Breast epithelium (tissue), 4 donors: ENCODE data around the gene C1QTNF6. TPM values are rescaled to one million over a fixed set of nuclear protein-coding genes. Genes with fewer than 3 reads are reported as not detected.

Source experiments
- DNase-seq, 2 donors: peaks; one replicate each; pipeline ENCODE4 v3.0.0-alpha.2; 2019; ENCODE audit warnings: low spot score in 2 of 2
- H3K27ac ChIP-seq, 2 donors: fragments of 200-600 bp; sonication (generic) in 1 of 2; one replicate each; pipeline ENCODE4 v1.5.1; 2016 to 2019; ENCODE audit warnings: mild to moderate bottlenecking in 1 of 2
- H3K27me3 ChIP-seq, 2 donors: fragments of 200-600 bp; sonication (generic) in 1 of 2; one replicate each; pipeline versions ENCODE4 v1.5.1 to v1.6.0; 2017 to 2019; ENCODE audit warnings: control low read depth in 1 of 2, mild to moderate bottlenecking in 1 of 2
- H3K36me3 ChIP-seq: fragments of 200-600 bp; one replicate; pipeline ENCODE4 v1.5.1; 2019
- H3K4me1 ChIP-seq, 2 donors: fragments of 200-600 bp; sonication (generic); one replicate each; pipeline ENCODE4 v1.5.1; 2016 to 2019; ENCODE audit warnings: control low read depth in 1 of 2
- H3K4me3 ChIP-seq, 3 donors: fragments of 200-600 bp; sonication (generic); 1 replicate in 2 of 3; 2 replicates in 1 of 3; pipeline ENCODE4 v1.5.1; 2016 to 2019; ENCODE audit warnings: mild to moderate bottlenecking in 3 of 3, moderate library complexity in 2 of 3
- H3K9me3 ChIP-seq, 2 donors: fragments of 200-600 bp; sonication (generic) in 1 of 2; one replicate each; pipeline ENCODE4 v1.5.1; 2016 to 2019; ENCODE audit warnings: control low read depth in 1 of 2
- CTCF ChIP-seq, 3 donors: fragments of 450-650 bp; IDR thresholded peaks; one replicate each; pipeline ENCODE4 v1.5.1; 2016 to 2017; ENCODE audit warnings: antibody characterized with exemption in 3 of 3, mild to moderate bottlenecking in 3 of 3, moderate library complexity in 3 of 3
- POLR2A ChIP-seq: fragments of 450-650 bp; IDR thresholded peaks from one replicate; pipeline ENCODE4 v1.6.1; 2016; ENCODE audit warnings: antibody characterized with exemption, mild to moderate bottlenecking, moderate library complexity
- POLR2AphosphoS5 ChIP-seq, 3 donors: sonication (generic); formaldehyde crosslinking; IDR thresholded peaks; one replicate each; pipeline ENCODE4 v1.6.1; 2017; ENCODE audit warnings: antibody characterized with exemption in 3 of 3
- intact Hi-C: fragments of 100-400 bp; cut with DNase I; formaldehyde crosslinking; loops from one replicate; pipeline ENCODE4 v1.15.1; 2023; ENCODE audit warnings: low total_unique reads
- total RNA-seq, 3 donors: library from RNA; depleted of rRNA; stranded (reverse); fragments of >200 nt; gene quantifications; one replicate each; pipeline ENCODE4 v1.1.0, GENCODE V29; 2016

The C1QTNF6 gene
- total RNA-seq, 3 donors from 2014 or later: 2.2 to 3.6 (median 3.5) TPM

- TF ChIP-seq CTCF (IDR thresholded peaks at IDR 0.05) (no peak), POLR2A (no peak), POLR2AphosphoS5 (IDR thresholded peaks at IDR 0.05) (peak; percentile 45 to 77 (median 61))
- H3K36me3 ChIP-seq: no peaks in the 10 kb centered on the region
- peaks cover 25 to 32% of the 10 kb centered on the region in 2 donors for H3K4me1 ChIP-seq
- H3K27ac ChIP-seq: peak overlapping the region; percentile 42 to 79
- H3K9me3 ChIP-seq: no peaks in the 10 kb centered on the region
- DNase-seq: peak; percentile 51 to 58
- no peaks in the 10 kb centered on the region for H3K27me3 ChIP-seq
- intact Hi-C loops: no loop called here
- peak overlapping the region in 1 of 3 donors; percentile 57 for H3K4me3 ChIP-seq
Measured at GRCh38 chr22:37176464-37177061, 11.5 kb downstream of the C1QTNF6 start.

- TF ChIP-seq POLR2A (no peak), POLR2AphosphoS5 (IDR thresholded peaks at IDR 0.05) (no peak), CTCF (IDR thresholded peaks at IDR 0.05) (no peak)
- H3K9me3 ChIP-seq: no peaks in the 10 kb centered on the region
- H3K36me3 ChIP-seq: no peaks in the 10 kb centered on the region
- H3K4me1 ChIP-seq: peaks cover 25 to 32% of the 10 kb centered on the region in 2 donors
- peak in 1 of 2 donors; percentile 22 for DNase-seq
- peak overlapping the region in 1 of 3 donors; percentile 57 for H3K4me3 ChIP-seq
- peak overlapping the region; percentile 42 to 79 for H3K27ac ChIP-seq
- no peaks in the 10 kb centered on the region for H3K27me3 ChIP-seq
- intact Hi-C loops: no loop called here
Measured at GRCh38 chr22:37175414-37176281, 12.4 kb downstream of the C1QTNF6 start.

GRCh38 chr22:37174964-37175363, 13.1 kb downstream of the C1QTNF6 start:
- no peaks in the 10 kb centered on the region for H3K27me3 ChIP-seq
- H3K27ac ChIP-seq: no peak overlapping the region
- no peak for DNase-seq
- no peak for TF ChIP-seq POLR2A
- TF ChIP-seq POLR2AphosphoS5 (IDR thresholded peaks at IDR 0.05): no peak
- no peak for TF ChIP-seq CTCF (IDR thresholded peaks at IDR 0.05)
- H3K36me3 ChIP-seq: no peaks in the 10 kb centered on the region
- peaks cover 25 to 32% of the 10 kb centered on the region in 2 donors for H3K4me1 ChIP-seq
- H3K4me3 ChIP-seq: no peak overlapping the region
- intact Hi-C loops: no loop called here
- no peaks in the 10 kb centered on the region for H3K9me3 ChIP-seq

GRCh38 chr22:37173709-37174108, 14.3 kb downstream of the C1QTNF6 start:
- no peak for TF ChIP-seq CTCF (IDR thresholded peaks at IDR 0.05)
- TF ChIP-seq POLR2A: no peak
- peak in 1 of 3 donors; percentile 59 for TF ChIP-seq POLR2AphosphoS5 (IDR thresholded peaks at IDR 0.05)
- Histone ChIP-seq H3K4me1 (peaks cover 22 to 27% of the 10 kb centered on the region in 2 donors), H3K27me3 (no peaks in the 10 kb centered on the region), H3K36me3 (no peaks in the 10 kb centered on the region), H3K9me3 (no peaks in the 10 kb centered on the region), H3K4me3 (no peak overlapping the region), H3K27ac (no peak overlapping the region)
- intact Hi-C loops: no loop called here
- DNase-seq: peak in 1 of 2 donors; percentile 48
